SK-N-MC (cell line): ENCODE measurements around the gene STK26.

ENCODE experiments used
- DNase-seq: peaks from one replicate; pipeline ENCODE4 v3.0.0-alpha.2; 2011; ENCODE audit warnings: low read depth, low spot score
- H3K27ac ChIP-seq: fragments of 200-600 bp; sonication (generic); 2 replicates; pipeline ENCODE4 v1.5.1; 2016; ENCODE audit warnings: mixed run types
- H3K36me3 ChIP-seq: fragments of 200-600 bp; sonication (generic); 2 replicates; pipeline ENCODE4 v1.6.1; 2017; ENCODE audit warnings: antibody characterized with exemption, low read length, mixed read lengths; ENCODE audit not compliant: insufficient read depth
- H3K4me3 ChIP-seq: fragments of 200-600 bp; sonication (generic); 2 replicates; pipeline ENCODE4 v1.5.1; 2016
- H3K9ac ChIP-seq: fragments of 200-600 bp; sonication (generic); 2 replicates; pipeline ENCODE4 v1.8.0; 2017; ENCODE audit warnings: mixed run types, mixed read lengths; ENCODE audit not compliant: insufficient read length
- H3K9me3 ChIP-seq: fragments of 200-600 bp; sonication (generic); 2 replicates; pipeline ENCODE4 v1.6.1; 2017; ENCODE audit warnings: low read depth, mild to moderate bottlenecking, antibody characterized with exemption, low read length, moderate library complexity, mixed read lengths
- EZH2 ChIP-seq: fragments of 200-600 bp; sonication (generic); IDR thresholded peaks from one replicate; pipeline ENCODE4 v1.6.1; 2017; ENCODE audit warnings: antibody characterized with exemption
- FOXP2 ChIP-seq: optimal IDR thresholded peaks from 2 replicates; pipeline ENCODE3; 2011; ENCODE audit warnings: mild to moderate bottlenecking, moderate library complexity; ENCODE audit not compliant: insufficient read depth; ENCODE audit errors: extremely low read length, control extremely low read depth
- POLR2AphosphoS5 ChIP-seq: IDR thresholded peaks from 2 replicates; pipeline ENCODE4 v1.6.1; 2012; ENCODE audit warnings: mild to moderate bottlenecking, low read depth, low read length, borderline replicate concordance

Gene STK26

DNA sequence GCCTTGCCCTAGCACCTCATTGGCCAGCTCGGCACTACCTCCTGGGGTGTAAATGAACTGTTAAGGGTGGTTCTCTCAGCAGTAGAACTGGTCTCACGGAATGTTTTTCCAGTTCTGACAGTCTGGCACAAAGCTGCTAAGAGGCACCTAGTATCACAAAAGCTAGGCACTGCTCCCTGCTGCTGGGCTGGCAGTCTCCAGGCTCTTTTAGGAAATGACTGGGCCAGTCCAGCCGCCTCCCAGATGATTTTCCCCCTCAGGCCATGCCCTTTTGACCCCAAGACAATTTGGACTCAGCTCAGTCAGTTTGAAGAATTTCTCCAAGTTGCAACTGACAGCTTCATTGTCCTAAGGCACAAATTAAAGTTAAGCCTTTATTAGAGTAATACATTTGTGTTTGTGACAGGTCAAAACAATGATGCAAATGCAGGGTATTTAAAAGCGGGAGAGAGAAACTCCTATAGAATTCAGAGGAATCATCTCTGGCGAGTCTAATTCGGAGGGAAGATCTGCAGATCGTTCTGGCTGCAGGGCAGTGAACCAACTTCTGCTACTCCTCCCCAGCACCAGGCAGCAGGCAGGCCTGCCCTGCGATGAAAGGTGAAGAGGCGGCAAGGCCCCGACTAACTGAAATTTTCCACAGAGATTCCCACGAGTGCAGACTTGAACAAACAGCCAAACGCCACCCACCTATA is 96.9 kb downstream of the STK26 start:
- H3K36me3 ChIP-seq = no peaks in the 10 kb centered on the region
- H3K4me3 ChIP-seq = no peak overlapping the region
- TF ChIP-seq EZH2 (no peak), POLR2AphosphoS5 (no peak), FOXP2 (no peak)
- no peak for DNase-seq
- H3K9me3 ChIP-seq = no peaks in the 10 kb centered on the region
- H3K9ac ChIP-seq = no peak overlapping the region
- no peak overlapping the region for H3K27ac ChIP-seq

DNA sequence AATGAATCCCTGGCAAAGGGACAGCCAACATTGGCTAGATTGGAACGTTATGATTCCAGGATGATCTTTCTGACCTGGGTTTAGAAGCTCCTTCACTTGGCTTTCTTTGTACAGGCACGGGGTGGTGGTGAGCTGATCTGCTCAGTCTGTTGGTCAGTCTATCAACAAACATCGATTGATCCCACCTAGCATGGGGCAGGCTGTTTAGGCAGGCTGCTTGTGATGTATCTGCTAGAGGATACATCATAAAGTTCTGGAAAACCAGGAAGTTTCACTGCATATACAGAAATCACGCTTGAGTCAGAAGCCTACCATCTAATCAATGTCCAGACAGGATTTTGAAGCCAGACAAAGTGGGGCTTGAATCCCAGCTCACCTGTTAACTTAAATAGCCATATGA is 97.8 kb downstream of the STK26 start:
- Histone ChIP-seq H3K4me3 (no peak overlapping the region), H3K9ac (no peak overlapping the region), H3K27ac (no peak overlapping the region), H3K9me3 (no peaks in the 10 kb centered on the region), H3K36me3 (no peaks in the 10 kb centered on the region)
- no peak for TF ChIP-seq EZH2
- TF ChIP-seq POLR2AphosphoS5 = no peak
- TF ChIP-seq FOXP2 = no peak
- DNase-seq = no peak
